SU-DHL-6 (cell line): ENCODE measurements around the gene C10orf95.

ENCODE experiments used
- CTCF ChIP-seq: fragments of 200-600 bp; sonication (generic); IDR thresholded peaks from one replicate; pipeline ENCODE4 v1.5.1; 2017; ENCODE audit warnings: antibody characterized with exemption, mild to moderate bottlenecking, low read length, moderate library complexity; ENCODE audit not compliant: insufficient read depth, poor library complexity, severe bottlenecking
- EZH2phosphoT487 ChIP-seq: fragments of 200-600 bp; sonication (generic), shearing (Covaris generic); conservative IDR thresholded peaks from 2 replicates; pipeline ENCODE4 v1.6.1; 2018; ENCODE audit warnings: mild to moderate bottlenecking, antibody characterized with exemption, low read length, moderate library complexity, mixed read lengths

GRCh38 chr10:102420181-102420713, 31.1 kb downstream of the C10orf95 start:
- no peak for TF ChIP-seq CTCF
- TF ChIP-seq EZH2phosphoT487, result no peak
